SK-N-DZ (cell line): ENCODE measurements around the gene PLXNA1.

Experiments
- DNase-seq: peaks from one replicate; pipeline ENCODE4 v3.0.0-alpha.2; 2015; ENCODE audit warnings: low spot score

Gene PLXNA1

DNA sequence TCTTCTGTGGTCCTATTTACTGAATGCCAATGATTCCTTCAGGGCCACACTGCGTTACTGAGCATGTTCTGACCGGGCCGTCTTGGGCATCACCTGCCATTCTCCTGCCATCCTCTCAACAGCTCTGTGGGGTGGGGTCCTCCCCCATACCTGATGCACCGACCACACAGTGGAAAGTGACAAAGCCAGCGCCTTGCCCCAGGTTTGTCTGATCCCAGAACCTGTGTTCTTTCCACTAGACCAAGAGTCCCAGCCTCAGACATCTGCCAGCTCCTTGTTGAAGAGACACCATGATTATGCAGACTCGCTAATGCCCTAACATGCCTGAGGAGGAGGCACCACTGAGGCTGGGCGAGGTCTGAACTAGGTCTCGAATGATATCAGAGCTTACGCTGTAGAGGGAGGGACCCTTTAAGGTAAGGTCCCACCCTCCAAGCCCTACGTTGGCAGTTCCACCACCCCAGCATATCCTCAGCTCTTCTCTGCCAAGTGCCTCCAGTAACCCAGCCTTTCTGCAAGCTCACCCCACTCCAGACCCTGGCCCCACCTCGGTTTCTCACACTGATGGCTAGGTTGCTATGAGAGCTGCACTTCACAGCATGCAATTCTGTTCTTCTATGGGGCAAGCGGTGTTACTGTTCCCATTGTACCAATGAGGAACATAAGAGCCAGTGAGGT is 29.8 kb upstream of the PLXNA1 start:
- no peak for DNase-seq

- no peak for DNase-seq
Measured at GRCh38 chr3:126954141-126954842, 28.6 kb upstream of the PLXNA1 start.

GRCh38 chr3:126955004-126955790 is 27.7 kb upstream of the PLXNA1 start:
- DNase-seq: no peak

DNA sequence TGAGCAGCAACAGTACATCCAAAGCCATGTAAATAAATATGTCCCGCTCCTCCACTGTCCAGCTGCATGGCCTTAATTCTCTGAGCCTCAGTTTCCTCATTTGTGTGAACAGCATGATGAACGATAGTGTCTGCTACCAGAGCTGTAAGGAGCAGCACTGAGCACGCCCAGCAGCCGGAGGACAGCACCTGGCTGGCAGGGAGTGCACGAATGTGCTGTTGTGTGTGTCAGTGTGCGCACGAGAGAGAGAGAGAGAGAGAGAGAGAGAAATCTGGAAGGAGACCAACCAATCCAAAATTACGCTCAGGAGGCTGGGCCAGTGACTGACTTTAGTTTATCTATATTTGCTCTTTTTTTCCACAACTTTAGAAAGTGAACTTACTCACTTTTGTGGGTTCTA is 26.6 kb upstream of the PLXNA1 start:
- DNase-seq: no peak

DNA sequence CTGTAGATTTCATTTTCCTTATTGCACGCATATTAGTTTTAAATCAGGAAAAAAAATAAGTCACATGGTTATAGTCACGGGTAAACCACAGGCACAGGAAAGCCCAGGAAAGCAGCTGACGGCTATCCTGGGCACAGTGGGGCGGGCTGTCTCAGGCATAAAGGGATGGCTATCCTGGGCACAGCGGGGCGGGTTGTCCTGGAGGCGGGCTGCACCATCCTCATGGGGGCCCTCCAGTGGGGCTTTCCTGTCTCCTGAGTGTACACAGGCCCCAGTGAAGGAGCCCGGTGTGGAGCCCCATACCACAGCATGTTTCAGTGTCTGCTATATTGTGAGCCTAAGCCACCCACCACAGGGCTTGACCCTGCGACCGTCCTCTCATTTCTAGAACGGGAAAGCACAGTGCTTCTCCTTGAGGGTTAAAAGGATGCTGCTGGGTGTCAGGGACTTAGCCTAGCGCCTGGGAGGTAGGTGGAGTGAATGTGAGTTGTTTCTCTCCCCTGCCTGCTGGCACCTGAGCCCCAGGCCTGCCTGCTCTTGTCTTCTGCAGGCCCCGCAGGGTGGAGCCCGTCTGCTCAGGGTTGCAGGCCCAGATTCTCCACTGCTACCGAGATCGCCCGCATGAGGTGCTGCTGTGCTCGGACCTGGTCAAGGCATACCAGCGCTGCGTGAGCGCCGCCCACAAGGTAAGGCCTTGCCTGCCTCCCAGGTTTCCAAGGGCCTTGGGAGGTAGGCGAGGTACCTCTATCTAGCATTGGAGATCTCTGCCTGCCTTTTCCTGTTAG is 25.9 kb upstream of the PLXNA1 start:
- no peak for DNase-seq

GRCh38 chr3:126957776-126958637 is 24.9 kb upstream of the PLXNA1 start:
- DNase-seq: no peak

GRCh38 chr3:126958638-126959085 is 24.3 kb upstream of the PLXNA1 start:
- no peak for DNase-seq

- no peak for DNase-seq
Measured at GRCh38 chr3:126959136-126959920, 23.6 kb upstream of the PLXNA1 start.

GRCh38 chr3:126959921-126960603 is 22.9 kb upstream of the PLXNA1 start:
- DNase-seq: no peak

DNA sequence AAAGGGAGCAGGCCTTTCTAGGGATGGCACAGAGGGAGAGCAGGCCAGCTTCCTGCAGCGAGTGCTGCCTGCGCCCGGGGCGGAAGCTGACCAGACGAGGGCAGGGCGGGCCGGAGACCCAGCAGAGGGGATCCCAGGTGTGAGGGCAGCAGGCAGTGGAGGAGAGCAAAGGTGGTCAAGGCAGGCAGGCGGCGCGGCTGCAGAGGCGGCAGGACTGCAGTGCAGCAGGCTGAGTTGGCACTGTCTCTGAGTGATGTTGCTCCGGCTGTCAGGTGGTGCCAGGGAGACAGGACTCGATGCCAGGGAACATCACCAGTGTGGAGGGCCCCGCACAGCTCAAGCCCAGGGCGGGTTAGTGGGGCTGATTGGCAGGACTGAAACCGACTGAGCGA is 22.3 kb upstream of the PLXNA1 start:
- DNase-seq: no peak

DNA sequence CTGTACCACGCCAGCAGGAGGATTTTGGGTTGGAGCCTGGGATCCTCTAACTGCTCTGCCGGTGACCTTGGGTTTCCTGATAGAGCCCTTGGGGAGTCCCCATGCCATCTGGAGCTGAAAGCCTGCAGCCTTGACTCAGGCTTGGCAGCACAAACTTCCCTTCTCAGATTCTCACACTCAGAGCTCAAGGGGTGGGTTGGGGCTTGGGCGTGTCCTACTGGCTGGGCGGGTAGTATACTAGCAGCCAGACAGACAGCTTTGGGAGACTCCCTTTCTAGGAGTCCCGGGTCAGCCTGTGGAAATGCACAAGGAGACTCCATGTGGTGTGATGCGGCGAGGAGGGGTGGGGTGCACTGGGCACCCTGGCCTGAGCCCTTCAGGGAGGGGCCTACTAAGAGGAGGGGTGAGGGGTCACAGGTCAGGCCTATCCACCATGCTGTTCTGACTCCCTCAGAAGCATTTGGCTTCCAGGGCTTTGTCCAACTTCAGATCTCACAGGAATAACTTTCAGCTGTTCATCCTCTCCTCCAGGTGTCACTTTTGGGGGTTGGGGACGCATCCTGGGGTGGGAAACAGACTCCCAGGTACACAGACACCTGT is 21.6 kb upstream of the PLXNA1 start:
- DNase-seq: no peak

DNA sequence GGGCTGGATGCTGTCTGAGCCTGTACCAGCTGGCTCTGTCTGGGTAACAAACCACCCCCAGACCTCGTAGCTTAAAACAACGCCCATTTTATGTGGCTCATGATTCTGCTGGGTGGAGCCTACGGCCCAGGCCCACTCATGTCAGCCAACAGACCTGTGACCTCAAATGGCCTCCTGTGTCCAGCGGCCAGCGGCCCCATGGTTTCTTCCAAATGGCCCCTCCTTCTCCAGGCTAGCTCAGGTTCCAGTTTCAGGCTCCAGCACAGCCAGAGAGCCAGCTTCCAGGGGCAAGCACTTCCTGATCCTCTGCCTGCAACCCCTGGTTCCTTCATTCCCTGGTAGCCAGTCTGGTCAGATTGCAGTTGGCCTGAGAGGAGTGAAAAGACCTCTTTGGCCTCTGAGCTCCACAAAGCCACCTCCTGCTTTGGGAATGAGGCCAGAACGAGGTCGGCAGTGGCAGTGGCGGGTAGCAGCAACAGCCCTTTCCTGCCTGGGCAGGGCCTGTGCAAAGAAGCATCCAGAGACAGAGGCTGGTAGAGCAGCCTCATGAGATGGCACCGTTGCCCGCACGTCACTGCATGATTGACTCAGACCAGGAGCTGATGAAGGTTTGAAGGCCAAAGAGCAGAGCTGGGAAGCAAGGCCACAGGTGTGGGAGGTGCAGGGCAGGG is 21.0 kb upstream of the PLXNA1 start:
- DNase-seq: no peak

DNA sequence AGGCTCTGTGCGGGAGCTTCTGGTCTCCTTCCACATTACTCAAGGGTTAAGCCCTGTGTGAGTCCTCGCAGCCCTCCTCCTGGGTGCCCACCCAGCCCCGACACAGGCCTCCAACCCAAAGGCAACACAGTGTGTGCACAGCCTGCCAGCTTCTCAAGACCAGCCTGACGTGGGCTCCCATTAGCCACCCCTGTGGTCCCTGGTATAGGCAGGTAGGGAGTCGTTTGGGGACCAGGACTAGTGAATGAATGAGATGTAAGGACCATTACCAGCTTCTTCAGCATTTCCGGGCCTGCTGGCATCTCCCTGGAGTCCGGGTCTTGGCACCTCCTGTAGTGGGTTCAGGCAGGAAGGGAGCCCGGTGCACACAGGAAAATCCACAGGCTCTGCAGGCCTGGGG is 20.2 kb upstream of the PLXNA1 start:
- DNase-seq: no peak

DNA sequence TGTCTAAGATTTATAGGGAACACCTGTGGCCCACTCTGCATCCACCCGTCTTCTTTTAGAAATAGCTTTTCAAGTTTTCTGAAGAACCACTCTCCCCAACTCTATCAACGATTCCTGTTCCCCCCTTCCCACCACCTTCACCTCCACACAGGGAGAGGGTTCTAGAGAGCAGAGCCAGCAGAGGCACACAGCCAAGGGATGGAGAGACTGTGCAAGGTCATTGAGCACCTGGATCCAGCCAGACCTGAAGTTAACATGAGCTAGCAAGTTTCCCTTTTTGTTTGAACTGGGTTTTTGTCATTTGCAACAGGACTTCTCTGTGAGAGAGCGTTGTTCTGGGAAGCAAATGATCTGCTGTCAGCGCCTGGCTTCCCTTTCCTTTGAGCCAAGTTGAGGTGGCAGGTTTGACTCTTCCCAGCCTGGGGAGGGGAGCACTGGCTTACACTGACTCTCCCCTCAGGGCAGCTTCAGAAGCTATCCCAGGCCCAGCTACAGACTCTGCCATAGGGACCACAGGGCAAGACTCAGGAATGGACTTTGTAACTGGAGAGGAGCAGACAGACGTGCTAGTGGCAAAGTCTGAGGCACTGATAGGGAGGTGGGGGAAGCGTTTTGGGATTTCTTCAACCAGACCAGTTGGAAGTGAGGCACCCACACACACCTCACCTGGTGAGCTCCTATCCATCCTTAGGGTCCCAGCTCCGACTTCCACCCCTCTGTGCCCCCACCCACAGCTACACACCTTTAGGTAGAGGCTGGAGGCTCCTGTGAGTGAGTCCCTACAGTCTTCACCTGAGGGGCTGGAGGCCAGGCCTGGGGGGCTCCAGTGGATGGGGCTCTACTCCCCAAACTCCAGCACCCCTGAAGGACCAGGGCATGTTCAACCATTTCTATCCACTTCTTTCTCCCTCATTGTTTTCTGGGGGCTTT is 19.4 kb upstream of the PLXNA1 start:
- DNase-seq: no peak

- DNase-seq: no peak
Measured at GRCh38 chr3:126964261-126964660, 18.7 kb upstream of the PLXNA1 start.

DNA sequence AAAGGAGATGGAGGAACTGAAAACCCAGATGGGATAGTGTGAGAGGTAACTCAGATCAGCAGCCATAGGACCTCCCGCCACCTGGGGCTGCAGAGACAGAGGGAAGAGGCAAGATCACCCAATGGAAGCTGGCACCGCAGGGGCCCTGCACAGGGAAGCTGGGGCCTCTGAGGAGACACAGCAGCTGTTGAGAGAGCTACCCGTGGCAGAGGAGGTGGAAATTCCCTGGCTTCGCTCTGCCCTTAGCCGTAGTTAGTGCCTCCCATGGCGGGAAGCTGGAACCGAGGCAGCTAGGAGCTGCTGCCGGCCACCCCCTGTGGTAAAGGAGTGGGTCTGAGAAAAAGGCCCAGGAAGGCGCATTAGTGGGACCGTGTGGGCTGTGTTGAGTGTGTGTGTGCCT is 18.0 kb upstream of the PLXNA1 start:
- no peak for DNase-seq

GRCh38 chr3:126965526-126966080 is 17.3 kb upstream of the PLXNA1 start:
- no peak for DNase-seq
